Measurements from ENCODE around the gene ZFC3H1. TPM values are rescaled to one million over a fixed set of nuclear protein-coding genes. Genes with fewer than 3 reads are reported as not detected.

The ZFC3H1 gene
- total and polyA plus RNA-seq, 2 of the 8 experiments (the other 6 are each of a cell fraction or from before 2014, with no cell fraction given), result 20.0 to 32.4 TPM

DNA sequence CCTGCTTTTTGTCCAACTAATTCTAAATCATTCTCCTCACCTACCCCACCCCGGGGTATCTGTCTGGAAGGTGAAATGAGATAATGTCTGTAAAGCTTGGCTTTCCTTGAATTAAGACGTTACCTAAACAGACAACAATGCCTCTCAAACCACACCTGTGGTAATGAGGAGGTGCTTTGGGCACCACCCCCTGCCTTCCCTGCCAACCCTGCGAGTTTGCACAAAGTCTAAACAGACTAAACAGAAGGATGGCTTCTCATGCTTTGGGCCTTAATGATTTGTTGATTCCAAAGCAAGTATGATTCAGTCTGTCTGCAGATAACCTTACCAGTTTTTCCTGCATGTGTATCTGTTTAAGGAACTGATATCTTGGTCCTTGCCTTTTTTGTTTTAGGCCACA lies 82.4 kb downstream of the ZFC3H1 start:
- FAIRE-seq (no peak), DNase-seq (ENCODE audit: low read depth in 1 of 2, low spot score in 2 of 2) (no peak)
- Histone ChIP-seq H3K56ac (replicated peaks; ENCODE audit: insufficient read length, low read depth, low read length) (no peak overlapping the region), H3K23ac (ENCODE audit: insufficient read length) (no peak overlapping the region), H2AFZ (ENCODE audit: low read length) (0 out of 2 replicates have a peak overlapping the region, but pooled peaks have one; percentile 32), H2AK5ac (ENCODE audit: low read depth, low read length) (no peak overlapping the region), H3K79me1 (ENCODE audit: low read depth, low read length) (no peaks in the 10 kb centered on the region), H3K4me2 (ENCODE audit: insufficient read depth in 1 of 2, low read depth in 2 of 2, low read length in 2 of 2) (no peak overlapping the region), H3K4me3 (ENCODE audit: extremely low read depth in 1 of 4, insufficient read depth in 2 of 4, low read depth in 3 of 4, low read length in 4 of 4) (no peak overlapping the region), H3K27ac (ENCODE audit: low read depth, low read length) (no peak overlapping the region), H2BK120ac (replicated peaks; ENCODE audit: low read depth, low read length) (no peak overlapping the region), H2BK12ac (ENCODE audit: low read depth, low read length) (no peak overlapping the region), H2BK20ac (ENCODE audit: low read length) (no peak overlapping the region), H3K18ac (ENCODE audit: extremely low read depth, low read length) (no peak overlapping the region), H4K91ac (replicated peaks; ENCODE audit: insufficient read length, low read length) (no peak overlapping the region), H3K36me3 (ENCODE audit: control insufficient read depth in 2 of 4, insufficient read depth in 4 of 4, low read length in 3 of 4) (no peaks in the 10 kb centered on the region), H3K27me3 (replicated peaks in 1 of 4; ENCODE audit: control insufficient read depth in 3 of 4, extremely low read depth in 1 of 4, insufficient read depth in 3 of 4, low read length in 3 of 4) (no peaks in the 10 kb centered on the region), H4K8ac (ENCODE audit: extremely low read depth, insufficient read depth, low read length) (no peak overlapping the region), H3K9ac (replicated peaks in 1 of 4; ENCODE audit: extremely low read depth in 1 of 4, low read depth in 3 of 4, low read length in 3 of 4) (no peak overlapping the region), H4K20me1 (replicated peaks in 1 of 2; ENCODE audit: control insufficient read depth in 1 of 2, insufficient read depth in 2 of 2, low read length in 2 of 2) (no peaks in the 10 kb centered on the region), H2BK15ac (ENCODE audit: low read length) (no peak overlapping the region), H3K9me3 (ENCODE audit: insufficient read depth in 2 of 2, low read depth in 1 of 2, low read length in 1 of 2) (no peaks in the 10 kb centered on the region), H3K4ac (replicated peaks; ENCODE audit: insufficient read length, low read depth, low read length) (no peak overlapping the region), H2BK5ac (ENCODE audit: low read depth, low read length) (no peak overlapping the region), H3K14ac (ENCODE audit: insufficient read length) (no peak overlapping the region), H3K79me2 (ENCODE audit: control insufficient read depth in 1 of 2, insufficient read depth in 2 of 2, low read length in 2 of 2) (no peaks in the 10 kb centered on the region), H4K5ac (ENCODE audit: insufficient read length, low read depth, low read length) (no peak overlapping the region), H3K23me2 (ENCODE audit: low read depth, low read length) (no peaks in the 10 kb centered on the region), H3K4me1 (replicated peaks in 1 of 4; ENCODE audit: control insufficient read depth in 3 of 4, insufficient read depth in 4 of 4, low read length in 3 of 4) (no peaks in the 10 kb centered on the region)
- POLR2A ChIA-PET (ENCODE audit: partially characterized antibody), result interaction anchor here (0.7 kb wide), 1 partner anchor 413 kb away, joined by 3 read pairs; no protein-coding TSS in a partner anchor
- CTCF ChIA-PET (ENCODE audit: partially characterized antibody), result no interaction called here
- 88% methylated on average over 3 of the region's 3 CpGs; no CpG with 5 or more reads in 1 of the 2 experiments for WGBS, 2 experiments (ENCODE audit: extremely low coverage in 1 of 2, insufficient coverage in 1 of 2, insufficient read length in 1 of 2, insufficient replicate concordance in 2 of 2, low coverage in 1 of 2, low lambda C conversion rate in 2 of 2, missing lambda C conversion rate in 1 of 2)
- TF ChIP-seq CBX8 (IDR thresholded peaks at IDR 0.05; ENCODE audit: borderline replicate concordance, low read depth, low read length) (no peak), YY1 (IDR thresholded peaks at IDR 0.05; ENCODE audit: low read depth, low read length) (no peak), MAFK (IDR thresholded peaks at IDR 0.05; ENCODE audit: low read depth, low read length) (no peak), CREB1 (IDR thresholded peaks at IDR 0.05) (no peak), TEAD4 (IDR thresholded peaks at IDR 0.05; ENCODE audit: low read depth, low read length) (no peak), USF2 (IDR thresholded peaks at IDR 0.05; ENCODE audit: low read length) (no peak), RFX5 (IDR thresholded peaks at IDR 0.05; ENCODE audit: borderline replicate concordance, low read depth, low read length) (no peak), SIRT6 (IDR thresholded peaks at IDR 0.05; ENCODE audit: low read length) (no peak), CHD2 (IDR thresholded peaks at IDR 0.05; ENCODE audit: low read length) (no peak), GABPA (IDR thresholded peaks at IDR 0.05; ENCODE audit: borderline replicate concordance, insufficient read depth, low read length) (no peak), TBP (IDR thresholded peaks at IDR 0.05; ENCODE audit: low read depth, low read length) (no peak), CEBPB (IDR thresholded peaks at IDR 0.05; ENCODE audit: low read depth, low read length) (no peak)

Data from H1 (cell line).